ENCODE results near the gene MCC.

MCC gene

GRCh38 chr5:113255579-113256386, 232.5 kb downstream of the MCC start:
- in situ Hi-C loops (cut with MboI; ENCODE audit: low pct_unique_long_range_greater_than_20kb, low sequenced_read_pairs, unreplicated experiment), result no loop called here
- DNase-seq (ENCODE audit: low spot score), result no peak
- no peak for TF ChIP-seq CTCF (IDR thresholded peaks at IDR 0.05; ENCODE audit: extremely low read depth, insufficient read depth, missing control alignments)

- DNase-seq (ENCODE audit: low spot score), result no peak
- in situ Hi-C loops (cut with MboI; ENCODE audit: low pct_unique_long_range_greater_than_20kb, low sequenced_read_pairs, unreplicated experiment), result no loop called here
- TF ChIP-seq CTCF (IDR thresholded peaks at IDR 0.05; ENCODE audit: extremely low read depth, insufficient read depth, missing control alignments), result no peak
These were observed 233.1 kb downstream of the MCC start for GRCh38 chr5:113255105-113255504.

- no peak for TF ChIP-seq CTCF (IDR thresholded peaks at IDR 0.05; ENCODE audit: extremely low read depth, insufficient read depth, missing control alignments)
- DNase-seq (ENCODE audit: low spot score), result no peak
- in situ Hi-C loops (cut with MboI; ENCODE audit: low pct_unique_long_range_greater_than_20kb, low sequenced_read_pairs, unreplicated experiment), result no loop called here
These were observed 235.2 kb downstream of the MCC start for GRCh38 chr5:113253037-113253436.

- DNase-seq (ENCODE audit: low spot score), result no peak
- in situ Hi-C loops (cut with MboI; ENCODE audit: low pct_unique_long_range_greater_than_20kb, low sequenced_read_pairs, unreplicated experiment), result no loop called here
- no peak for TF ChIP-seq CTCF (IDR thresholded peaks at IDR 0.05; ENCODE audit: extremely low read depth, insufficient read depth, missing control alignments)
These were observed 236.2 kb downstream of the MCC start for GRCh38 chr5:113252066-113252465.

GRCh38 chr5:113250341-113250953, 237.8 kb downstream of the MCC start:
- no peak for TF ChIP-seq CTCF (IDR thresholded peaks at IDR 0.05; ENCODE audit: extremely low read depth, insufficient read depth, missing control alignments)
- in situ Hi-C loops (cut with MboI; ENCODE audit: low pct_unique_long_range_greater_than_20kb, low sequenced_read_pairs, unreplicated experiment), result no loop called here
- no peak for DNase-seq (ENCODE audit: low spot score)

GRCh38 chr5:113249206-113249605, 239.0 kb downstream of the MCC start:
- no peak for TF ChIP-seq CTCF (IDR thresholded peaks at IDR 0.05; ENCODE audit: extremely low read depth, insufficient read depth, missing control alignments)
- in situ Hi-C loops (cut with MboI; ENCODE audit: low pct_unique_long_range_greater_than_20kb, low sequenced_read_pairs, unreplicated experiment), result no loop called here
- DNase-seq (ENCODE audit: low spot score), result no peak
